Prostate gland (tissue), 2 donors: ENCODE measurements around the gene TUBGCP2. TPM values are rescaled to one million over a fixed set of nuclear protein-coding genes. Genes with fewer than 3 reads are reported as not detected.

Experiments
- DNase-seq: peaks from one replicate; pipeline ENCODE4 v3.0.0-alpha.2; 2019; ENCODE audit warnings: low spot score
- H3K27ac ChIP-seq, 2 donors: fragments of 200-600 bp; sonication (generic); 2 replicates each; pipeline ENCODE4 v1.5.1; 2017 to 2019
- H3K27me3 ChIP-seq: fragments of 200-600 bp; sonication (generic); replicated peaks from 2 replicates; pipeline ENCODE4 v1.5.1; 2019; ENCODE audit not compliant: insufficient read depth
- H3K36me3 ChIP-seq, 2 donors: fragments of 200-600 bp; sonication (generic); 1 replicate in 1 of 2; 2 replicates in 1 of 2; pipeline versions ENCODE4 v1.5.1 to v1.8.1; 2017 to 2019
- H3K4me1 ChIP-seq: fragments of 200-600 bp; sonication (generic); replicated peaks from 2 replicates; pipeline ENCODE4 v1.5.1; 2019
- H3K4me3 ChIP-seq, 2 donors: fragments of 200-600 bp; sonication (generic); 2 replicates each; pipeline ENCODE4 v1.5.1; 2017 to 2019
- H3K9me3 ChIP-seq: fragments of 200-600 bp; sonication (generic); 2 replicates; pipeline ENCODE4 v1.5.1; 2017
- CTCF ChIP-seq, 4 experiments: fragments of 200-600 bp in 2 of 4; fragments of 450-650 bp in 2 of 4; sonication (generic) in 2 of 4; IDR thresholded peaks; 1 replicate in 3 of 4; 2 replicates in 1 of 4; pipeline ENCODE4 v1.5.1; 2016 to 2019; ENCODE audit warnings: antibody characterized with exemption in 4 of 4, mild to moderate bottlenecking in 2 of 4, moderate library complexity in 2 of 4
- POLR2A ChIP-seq: fragments of 450-650 bp; IDR thresholded peaks from one replicate; pipeline ENCODE4 v1.6.1; 2016; ENCODE audit warnings: antibody characterized with exemption, mild to moderate bottlenecking
- POLR2AphosphoS5 ChIP-seq: sonication (generic); formaldehyde crosslinking; IDR thresholded peaks from one replicate; pipeline ENCODE4 v1.6.1; 2017; ENCODE audit warnings: antibody characterized with exemption
- WGBS: methylation state at CpG from one replicate; pipeline ENCODE4 v1.1.5; 2018; 5-methylcytosine and 5-hydroxymethylcytosine counted together
- intact Hi-C: fragments of 100-400 bp; cut with DNase I; formaldehyde crosslinking; loops from one replicate; pipeline ENCODE4 v1.14.2; 2022
- total RNA-seq, 2 donors: library from RNA; depleted of rRNA; stranded (reverse); fragments of >200 nt; gene quantifications; one replicate each; pipeline ENCODE4 v1.1.0, GENCODE V29; 2016

TUBGCP2 gene
- total RNA-seq, 2 donors from 2014 or later, result 53.5 to 78.5 TPM

- H3K27me3 ChIP-seq, result no peaks in the 10 kb centered on the region
- intact Hi-C loops, result no loop called here
- TF ChIP-seq POLR2AphosphoS5 (no peak), POLR2A (no peak), CTCF (IDR thresholded peaks at IDR 0.05) (no peak)
- no peaks in the 10 kb centered on the region for H3K36me3 ChIP-seq
- no peak overlapping the region for H3K27ac ChIP-seq
- H3K4me3 ChIP-seq, result no peak overlapping the region
- DNase-seq, result no peak
- WGBS, result 87% methylated on average over 14 of the region's 15 CpGs
- H3K4me1 ChIP-seq, result no peaks in the 10 kb centered on the region
- H3K9me3 ChIP-seq, result no peaks in the 10 kb centered on the region
Observed at GRCh38 chr10:133328358-133329343, 20.0 kb upstream of the TUBGCP2 start.

- no peaks in the 10 kb centered on the region for H3K36me3 ChIP-seq
- intact Hi-C loops, result no loop called here
- H3K27ac ChIP-seq, result no peak overlapping the region
- no peak overlapping the region for H3K4me3 ChIP-seq
- 30% methylated on average over 12 of the region's 12 CpGs for WGBS
- H3K4me1 ChIP-seq, result no peaks in the 10 kb centered on the region
- no peaks in the 10 kb centered on the region for H3K9me3 ChIP-seq
- TF ChIP-seq POLR2A, result no peak
- TF ChIP-seq CTCF (IDR thresholded peaks at IDR 0.05), result no peak
- TF ChIP-seq POLR2AphosphoS5, result no peak
- no peaks in the 10 kb centered on the region for H3K27me3 ChIP-seq
- DNase-seq, result no peak
Observed at GRCh38 chr10:133327651-133328357, 19.1 kb upstream of the TUBGCP2 start.

DNA sequence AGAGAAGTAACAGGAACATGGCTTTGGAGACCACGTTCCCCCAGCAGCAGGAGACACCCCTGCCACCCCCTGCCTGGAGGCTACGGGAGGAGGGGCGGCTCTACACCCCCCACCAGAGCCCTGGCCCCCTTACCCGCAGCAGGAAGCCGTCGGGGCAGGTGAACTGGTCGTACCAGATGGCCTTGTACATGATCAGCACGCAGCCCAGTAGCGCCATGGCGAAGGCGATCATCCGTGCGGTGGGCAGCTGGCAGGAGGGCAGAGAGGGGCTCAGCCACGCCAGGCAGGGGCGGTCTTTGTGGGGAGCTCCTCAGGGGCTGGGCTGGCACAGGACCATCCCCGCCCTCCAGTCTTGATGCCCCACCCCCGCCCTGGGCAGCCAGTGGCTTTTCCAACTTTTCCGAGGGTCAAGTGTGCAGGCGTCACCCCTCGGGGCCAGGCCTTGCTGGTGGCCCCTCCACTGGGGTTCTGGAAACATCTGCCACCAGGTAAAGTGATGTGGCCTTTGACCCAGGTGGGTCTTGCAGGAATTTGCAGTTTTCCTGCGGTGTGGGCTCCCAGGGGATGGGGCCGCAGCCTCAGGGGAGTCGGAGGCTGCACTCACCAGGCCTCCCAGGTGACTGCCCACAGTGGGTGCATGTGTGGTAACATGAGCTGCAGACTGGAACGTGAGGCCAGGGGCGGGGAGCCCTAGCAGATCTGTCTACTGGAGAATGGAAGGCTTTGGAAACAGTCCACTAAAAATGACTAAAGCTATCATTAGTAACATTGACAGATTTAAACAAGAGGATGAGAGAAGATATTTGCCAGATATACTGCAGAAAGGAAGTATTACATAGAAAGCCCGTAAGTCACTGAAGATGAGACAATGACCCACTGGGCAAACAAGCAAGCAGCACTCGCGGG lies 18.3 kb upstream of the TUBGCP2 start:
- 31% methylated on average over 28 of the region's 28 CpGs for WGBS
- Histone ChIP-seq H3K4me1 (no peaks in the 10 kb centered on the region), H3K27ac (no peak overlapping the region), H3K36me3 (no peaks in the 10 kb centered on the region), H3K27me3 (no peaks in the 10 kb centered on the region), H3K9me3 (no peaks in the 10 kb centered on the region), H3K4me3 (no peak overlapping the region)
- intact Hi-C loops, result no loop called here
- TF ChIP-seq CTCF (IDR thresholded peaks at IDR 0.05) (no peak), POLR2A (no peak), POLR2AphosphoS5 (no peak)
- DNase-seq, result no peak

DNA sequence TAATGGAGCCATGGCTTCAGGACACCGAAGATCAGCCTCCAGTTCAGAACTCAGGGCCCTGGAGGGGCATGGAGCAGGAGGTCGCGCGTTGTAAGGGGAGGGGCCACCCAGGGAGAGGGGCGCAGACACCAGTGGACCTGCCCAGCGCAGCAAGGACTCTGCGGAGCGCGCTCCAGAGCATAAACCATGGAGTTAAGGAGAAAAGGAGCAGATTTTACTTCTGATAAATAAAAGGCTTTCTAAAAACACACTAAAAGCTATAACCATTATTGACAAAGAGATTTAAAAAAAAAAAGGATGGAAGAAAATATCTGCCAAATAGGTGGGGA lies 17.5 kb upstream of the TUBGCP2 start:
- Histone ChIP-seq H3K4me3 (peak overlapping the region; percentile 23 to 35), H3K9me3 (no peaks in the 10 kb centered on the region), H3K4me1 (no peaks in the 10 kb centered on the region), H3K36me3 (no peaks in the 10 kb centered on the region), H3K27me3 (no peaks in the 10 kb centered on the region), H3K27ac (no peak overlapping the region)
- TF ChIP-seq POLR2AphosphoS5 (no peak), CTCF (IDR thresholded peaks at IDR 0.05) (no peak), POLR2A (no peak)
- WGBS, result 32% methylated on average over 9 of the region's 9 CpGs
- DNase-seq, result no peak
- intact Hi-C loops, result no loop called here
